Stimulated activated CD8-positive, alpha-beta memory T cell treated with anti-CD3 and anti-CD28 coated beads, Interleukin-15, amount 100 ng/mL, for 1 hour (primary cell): ENCODE measurements around the gene SAMD14.

Experiments
- DNase-seq: peaks from one replicate; pipeline ENCODE4 v3.0.0-alpha.2; 2020; ENCODE audit warnings: low read depth

SAMD14 gene

DNA sequence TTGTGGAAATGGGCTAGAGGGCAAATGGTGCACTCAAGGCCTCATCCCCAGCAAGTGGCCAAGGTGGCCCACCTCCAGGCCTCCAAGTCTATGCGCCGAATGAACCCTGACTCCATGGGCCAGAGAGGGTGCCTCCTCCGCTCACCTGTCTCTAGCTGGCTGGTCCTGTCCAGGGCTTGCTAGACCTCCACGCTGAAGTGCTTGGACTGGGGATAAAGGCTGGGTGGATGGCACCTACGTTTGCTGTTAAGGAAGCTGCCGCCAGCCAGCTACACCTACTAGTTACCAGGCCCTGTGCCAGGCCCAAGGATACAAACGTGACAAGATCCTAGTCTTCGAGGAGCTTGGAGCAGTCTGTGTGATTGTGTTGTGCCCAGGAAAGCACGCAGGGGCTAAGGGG lies 35.1 kb upstream of the SAMD14 start:
- no peak for DNase-seq

DNA sequence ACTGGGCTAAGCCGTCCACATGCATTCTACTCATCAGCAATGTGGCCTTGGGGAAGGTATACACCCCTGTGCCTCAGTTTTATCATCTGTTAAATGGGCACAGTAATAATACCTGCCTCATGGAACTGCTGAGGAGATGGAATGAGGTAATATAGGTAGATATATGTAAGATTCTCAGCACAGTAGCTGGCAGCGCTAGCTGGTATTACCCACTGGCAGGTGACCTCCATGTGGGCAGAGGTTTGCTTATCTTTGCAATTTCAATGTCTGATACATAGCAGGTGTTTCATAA lies 34.7 kb upstream of the SAMD14 start:
- no peak for DNase-seq

DNA sequence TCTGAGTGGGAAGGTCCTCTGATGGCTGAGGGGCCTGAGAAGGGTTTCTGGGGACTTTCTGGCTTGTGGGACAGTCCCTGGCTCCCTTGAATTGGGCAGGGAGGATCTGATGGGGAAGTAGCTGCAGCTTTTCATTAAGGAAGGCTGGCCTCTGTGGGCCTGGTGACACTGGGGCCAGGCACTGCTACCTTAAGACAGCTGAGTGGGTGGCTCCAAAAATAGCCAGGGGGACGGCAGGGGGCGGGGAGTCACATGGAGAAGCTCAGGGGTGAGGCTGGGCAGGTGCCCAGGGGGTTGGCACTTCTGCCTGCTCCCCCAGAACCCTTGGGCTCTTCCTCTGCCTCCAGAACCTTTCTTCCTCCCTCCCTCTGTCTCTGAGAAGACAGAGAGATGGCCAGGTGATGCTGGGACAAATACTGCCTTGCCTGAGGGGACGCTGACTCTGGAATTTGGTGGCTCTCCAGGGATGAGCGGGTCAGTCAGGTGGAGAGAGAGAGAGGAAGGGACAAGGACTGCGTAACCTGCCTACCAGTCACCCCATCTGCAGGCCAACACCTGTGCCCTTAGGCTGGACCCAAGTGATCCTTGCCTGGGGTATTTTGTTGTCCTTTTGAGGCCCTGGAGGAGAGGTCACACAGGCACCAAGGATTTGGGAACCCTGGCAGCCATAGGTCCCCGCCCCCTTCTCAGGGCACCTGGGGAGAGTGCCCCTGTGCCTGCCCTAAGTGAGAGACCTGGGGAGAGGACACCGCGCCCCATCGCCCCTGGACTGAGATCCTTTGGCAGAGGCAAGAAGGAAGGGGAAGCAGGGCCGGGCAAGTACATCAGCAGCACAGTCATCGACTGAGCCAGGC lies 34.1 kb upstream of the SAMD14 start:
- no peak for DNase-seq

DNA sequence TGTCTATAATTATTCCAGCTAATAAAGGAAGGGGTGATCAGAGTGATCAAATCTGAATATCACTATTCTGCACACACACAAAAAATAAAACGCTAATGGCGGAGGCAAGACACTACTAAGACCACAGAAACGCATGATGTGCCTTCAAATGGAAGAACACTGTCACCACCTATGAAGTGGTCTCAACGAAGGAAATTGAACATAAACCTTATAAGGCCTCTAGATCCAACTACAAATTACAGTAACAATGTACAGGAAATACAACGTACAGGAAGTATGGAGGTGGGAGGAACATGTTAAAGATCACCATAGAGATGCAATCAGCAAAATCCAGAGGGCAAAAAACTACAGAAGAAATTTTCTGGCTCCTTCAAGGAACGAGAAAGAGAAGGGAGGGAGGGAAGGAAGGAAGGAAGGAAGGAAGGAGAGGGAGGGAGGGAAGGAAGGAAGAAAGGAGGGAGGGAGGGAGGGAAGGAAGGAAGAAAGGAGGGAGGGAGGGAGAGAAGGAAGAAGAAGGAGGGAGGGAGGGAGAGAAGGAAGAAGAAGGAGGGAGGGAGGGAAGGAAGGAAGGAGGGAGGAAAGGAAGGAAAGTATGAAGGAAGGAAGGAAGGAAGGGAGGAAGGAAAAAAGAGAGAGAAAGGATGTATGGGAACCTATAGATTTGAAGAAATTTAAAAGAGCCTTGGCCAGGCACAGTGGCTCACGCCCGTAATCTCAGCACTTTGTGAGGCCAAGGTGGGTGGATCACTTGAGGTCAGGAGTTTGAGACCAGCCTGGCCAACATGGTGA lies 32.7 kb upstream of the SAMD14 start:
- DNase-seq: no peak

DNA sequence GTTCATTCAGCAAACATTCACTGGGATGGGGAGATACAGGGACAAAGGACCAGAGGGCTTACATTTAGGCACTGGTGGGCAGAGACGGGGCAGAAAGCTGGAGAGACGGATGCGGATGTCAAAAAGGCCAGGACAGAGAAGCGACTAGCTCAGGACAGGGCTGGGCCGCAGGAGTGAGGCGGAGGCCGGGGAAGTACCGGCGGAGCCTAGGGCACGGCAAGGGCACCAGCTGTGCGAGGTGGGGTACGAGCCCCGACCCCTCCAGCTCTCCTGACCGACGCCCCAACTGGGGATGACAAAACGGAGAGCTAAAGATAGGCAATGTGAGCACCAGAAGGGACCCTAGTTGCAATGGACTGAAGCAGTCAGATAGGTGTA lies 31.9 kb upstream of the SAMD14 start:
- DNase-seq: no peak

DNA sequence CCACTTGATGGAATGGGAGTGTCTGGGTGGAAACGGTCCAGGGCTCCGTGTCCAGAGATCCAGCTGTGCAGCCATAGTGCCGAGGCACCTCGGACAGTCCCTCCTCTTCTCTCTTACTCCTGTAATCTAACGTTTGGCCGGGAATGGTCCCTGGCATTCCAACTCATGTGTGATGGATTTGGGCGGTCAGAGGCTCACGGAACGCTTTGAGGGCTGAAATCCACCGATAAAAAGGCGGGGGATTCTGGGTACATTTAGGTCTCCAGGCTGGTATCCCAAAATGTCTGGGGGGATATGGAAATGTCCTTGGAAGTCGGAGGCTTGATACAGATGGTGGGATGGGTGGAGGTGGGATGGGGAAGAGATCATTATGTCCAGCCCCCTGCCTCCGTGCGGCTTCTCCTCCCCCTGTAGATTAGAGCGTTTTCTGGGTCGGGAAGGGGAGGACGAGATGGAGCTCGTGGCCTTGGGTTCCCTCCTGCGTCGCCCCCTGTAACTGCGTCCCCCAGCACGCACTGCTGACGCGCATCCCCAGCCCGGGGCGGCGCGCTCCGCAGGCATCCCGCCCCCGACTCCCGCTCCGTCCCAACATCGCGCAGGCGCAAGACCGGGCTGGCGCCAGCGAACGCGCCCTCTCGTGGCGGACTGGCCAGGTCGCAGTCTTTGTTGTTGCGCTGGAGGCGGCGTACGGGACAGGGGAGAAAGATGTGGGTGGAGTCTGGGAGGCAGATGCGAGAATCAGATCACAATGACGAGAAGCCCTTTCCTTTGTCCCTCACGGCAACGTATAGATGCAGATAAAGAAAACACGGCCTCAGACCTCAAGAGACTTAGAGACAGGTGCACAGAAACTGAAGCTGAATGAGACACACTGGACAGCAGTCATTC lies 31.3 kb upstream of the SAMD14 start:
- peak; percentile 84 for DNase-seq

DNA sequence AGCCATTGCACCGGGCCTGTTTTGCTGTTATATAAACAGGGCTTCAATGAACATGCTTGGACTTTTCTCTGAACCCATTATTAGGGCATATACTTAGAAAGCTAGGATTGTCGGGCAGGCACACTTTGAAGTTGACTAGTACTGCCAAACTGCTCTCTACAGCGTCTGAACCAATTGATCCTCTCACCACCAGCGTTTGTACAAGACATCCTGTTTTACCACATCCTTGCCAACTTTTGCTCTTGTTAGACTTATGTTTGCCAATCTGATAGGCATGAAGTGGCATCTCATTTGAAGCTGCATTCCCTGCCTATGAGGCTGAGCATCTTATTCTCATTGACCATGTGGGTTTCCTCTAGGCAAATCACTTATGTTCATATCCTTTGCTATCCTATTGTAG lies 27.9 kb upstream of the SAMD14 start:
- no peak for DNase-seq

DNA sequence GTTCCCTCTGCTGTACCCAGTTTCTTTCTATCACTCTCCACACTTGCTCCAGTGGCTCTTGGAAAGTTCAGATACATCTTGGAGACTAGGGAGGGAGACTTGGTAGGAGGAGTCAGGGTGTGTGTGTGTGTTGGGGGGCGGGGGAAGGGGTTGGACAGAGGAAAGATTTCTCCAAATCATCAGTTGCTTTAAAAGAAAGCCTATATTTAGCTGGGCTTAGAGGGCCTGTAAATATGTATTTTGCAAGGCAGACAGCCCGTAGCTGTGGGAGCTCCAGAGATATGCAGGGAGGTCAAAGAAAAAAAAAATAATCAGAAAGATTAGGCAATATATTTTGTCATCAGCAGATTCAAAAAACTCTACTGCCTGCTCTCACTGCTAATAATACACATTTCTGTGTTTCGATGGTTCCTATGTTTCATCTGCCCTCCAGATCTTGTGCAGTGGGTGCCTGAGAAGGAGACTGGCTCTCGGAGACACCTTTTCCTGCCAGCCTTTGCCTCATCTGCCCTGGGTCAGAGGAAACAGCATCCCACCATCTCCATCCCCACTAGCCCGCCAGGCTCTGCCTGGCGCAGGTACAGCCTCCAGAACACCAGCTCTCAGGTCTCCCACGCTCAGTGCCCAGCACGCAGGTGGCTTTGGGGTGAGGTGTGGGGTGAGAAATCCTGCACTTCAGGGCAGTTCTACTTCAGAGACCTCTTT lies 25.3 kb upstream of the SAMD14 start:
- no peak for DNase-seq

DNA sequence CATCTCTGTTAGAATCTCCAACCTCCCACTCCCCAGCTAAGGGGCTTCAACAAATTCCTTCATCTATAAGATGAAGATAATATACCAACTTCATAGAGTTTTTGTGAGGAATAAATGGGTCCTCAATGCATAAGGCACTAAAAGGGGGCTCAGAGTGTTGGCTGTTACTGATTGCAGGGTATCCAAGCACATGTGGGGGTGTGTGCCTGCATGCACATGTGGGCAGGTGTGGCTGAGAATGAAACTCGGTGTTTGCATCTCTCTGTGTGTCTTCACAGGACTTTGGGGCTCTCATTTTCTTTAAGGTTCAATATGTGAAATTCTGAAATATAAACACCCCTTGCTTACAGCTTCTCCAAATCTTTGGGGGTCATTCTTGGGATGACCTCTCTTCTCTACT lies 24.6 kb upstream of the SAMD14 start:
- DNase-seq: no peak

DNA sequence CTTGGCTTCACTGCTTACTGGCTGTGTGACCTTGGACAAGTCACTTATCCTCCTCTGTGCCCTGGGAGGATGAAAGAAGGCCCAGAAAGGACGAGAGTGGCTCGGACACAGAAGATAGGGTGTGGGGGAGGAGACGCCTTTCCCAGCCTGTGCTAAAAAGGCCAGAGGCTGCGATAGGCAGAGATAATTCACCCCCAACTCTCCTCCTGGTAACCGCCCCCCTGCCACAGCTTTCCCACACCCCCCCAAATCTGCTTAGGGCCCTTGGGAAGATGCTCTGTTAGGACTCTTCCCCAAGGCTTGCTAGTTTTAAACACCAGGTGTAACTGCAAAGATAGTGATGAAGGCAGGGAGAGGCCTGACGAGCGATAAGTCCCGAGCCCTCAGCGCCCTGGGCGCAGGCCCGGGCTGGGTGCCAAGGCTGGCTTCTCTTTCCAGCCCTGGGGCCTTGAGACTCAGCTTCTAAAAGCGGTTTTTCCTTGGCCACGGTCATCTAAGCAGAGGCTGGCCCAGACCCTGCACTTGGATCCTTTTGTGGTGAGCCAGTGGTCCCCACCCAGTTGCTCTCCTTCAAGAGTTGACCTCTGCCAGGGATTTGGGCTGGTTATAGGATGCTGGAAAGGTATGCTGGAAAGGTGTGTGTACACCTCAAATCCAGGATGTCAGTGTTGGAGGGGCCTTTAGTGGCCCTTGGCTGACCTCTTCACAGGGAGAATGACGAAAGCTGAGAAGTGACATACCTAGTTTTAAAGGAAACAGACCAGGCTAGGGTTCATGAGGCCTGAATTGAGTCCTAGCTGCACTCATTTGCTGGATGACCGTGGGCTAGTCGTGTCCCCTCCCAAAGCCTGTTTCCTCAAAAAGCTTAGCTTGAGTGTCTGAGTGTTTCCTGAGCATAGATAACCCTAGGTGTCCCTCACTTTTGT lies 24.0 kb upstream of the SAMD14 start:
- no peak for DNase-seq

DNA sequence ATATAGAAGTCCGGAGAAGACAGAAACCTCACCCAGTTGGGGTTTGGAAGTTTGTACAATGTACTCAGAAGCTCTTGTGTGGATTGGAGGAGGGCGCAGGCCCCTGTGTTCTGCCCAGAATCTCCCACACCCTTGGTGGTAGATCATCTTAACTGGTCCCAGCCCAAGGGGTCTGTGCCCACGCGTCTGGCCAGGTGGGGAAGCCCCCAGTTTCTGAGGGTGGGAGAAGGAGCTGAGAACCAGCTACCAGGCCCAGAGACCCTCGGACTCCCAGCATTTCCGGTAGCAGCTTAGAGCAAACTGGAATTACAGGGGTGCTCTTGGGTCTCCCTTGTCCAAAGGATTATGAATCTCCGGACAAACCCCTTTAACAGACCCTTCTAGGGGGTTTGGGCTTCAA lies 22.8 kb upstream of the SAMD14 start:
- DNase-seq: no peak

DNA sequence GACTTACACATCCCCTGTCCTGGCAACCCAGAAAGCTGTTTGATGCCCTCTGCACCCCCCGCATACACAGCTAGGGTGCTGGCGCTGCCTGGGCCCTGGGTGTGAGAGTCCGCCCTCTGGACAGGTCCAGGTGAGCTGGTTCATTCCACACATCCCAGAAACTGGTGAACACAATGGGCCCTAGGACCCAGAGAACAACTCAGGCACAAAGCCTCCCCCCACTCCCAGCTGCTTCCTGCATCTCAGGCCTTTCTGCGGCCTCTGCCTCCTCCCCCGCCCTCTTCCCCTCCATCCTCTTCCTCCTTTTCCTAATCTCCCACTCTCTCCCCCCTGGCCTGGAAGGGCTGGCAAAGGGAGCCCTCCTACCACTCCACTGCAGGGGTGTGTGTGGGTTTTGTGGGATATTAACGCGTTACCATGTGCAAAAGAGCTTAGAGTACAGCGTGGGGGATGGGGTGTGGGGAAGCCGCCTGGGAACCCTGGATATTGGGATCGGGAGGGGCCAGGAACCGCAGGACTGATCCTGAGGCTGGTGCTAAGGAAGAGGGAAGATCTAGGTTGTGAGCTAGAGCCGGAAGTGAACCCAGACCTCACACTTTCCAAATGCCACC lies 22.1 kb upstream of the SAMD14 start:
- no peak for DNase-seq

DNA sequence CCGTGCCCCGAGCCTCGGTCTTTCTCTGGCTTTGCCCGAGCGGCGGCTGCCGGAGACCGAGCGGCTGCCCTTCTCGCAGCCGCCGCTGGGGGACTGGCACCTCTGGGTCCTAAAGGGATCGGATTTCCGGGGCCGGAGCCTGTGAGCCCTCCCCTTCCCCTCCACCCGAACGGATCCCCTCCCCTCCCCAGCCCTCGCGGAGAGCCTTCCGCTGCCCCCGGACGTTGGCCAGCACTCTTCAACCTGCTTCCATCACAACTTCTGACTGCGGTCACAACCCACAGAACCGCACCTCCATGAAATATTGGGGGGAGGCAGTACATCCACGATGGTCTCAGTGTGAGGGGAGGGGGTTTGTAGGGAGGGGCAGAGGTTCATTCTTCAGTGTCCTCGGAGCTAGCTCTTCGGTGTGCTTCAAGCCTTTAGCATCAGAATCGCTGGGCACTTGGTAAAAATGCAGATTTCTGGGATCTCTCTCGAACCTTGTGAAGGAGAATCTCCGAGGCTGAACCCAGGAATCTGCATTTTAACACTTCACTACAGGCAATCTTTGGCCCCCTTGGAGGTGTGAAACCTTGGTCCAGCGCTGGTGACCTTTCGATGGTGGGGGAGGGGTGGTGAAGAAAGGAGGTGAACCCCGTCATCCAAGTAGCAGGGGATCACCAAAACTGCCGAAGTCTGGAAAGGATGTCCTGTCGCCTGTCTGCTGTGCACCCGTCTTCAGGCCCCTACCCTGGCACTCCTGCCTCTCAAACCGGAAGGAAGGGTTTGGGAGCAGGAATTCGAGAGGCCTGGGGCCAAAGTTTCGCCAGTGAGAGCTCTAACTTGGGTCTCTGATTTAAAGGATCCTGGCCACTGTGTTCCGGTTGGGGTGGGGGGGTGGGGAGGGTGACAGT lies 21.3 kb upstream of the SAMD14 start:
- DNase-seq: peak; percentile 60

DNA sequence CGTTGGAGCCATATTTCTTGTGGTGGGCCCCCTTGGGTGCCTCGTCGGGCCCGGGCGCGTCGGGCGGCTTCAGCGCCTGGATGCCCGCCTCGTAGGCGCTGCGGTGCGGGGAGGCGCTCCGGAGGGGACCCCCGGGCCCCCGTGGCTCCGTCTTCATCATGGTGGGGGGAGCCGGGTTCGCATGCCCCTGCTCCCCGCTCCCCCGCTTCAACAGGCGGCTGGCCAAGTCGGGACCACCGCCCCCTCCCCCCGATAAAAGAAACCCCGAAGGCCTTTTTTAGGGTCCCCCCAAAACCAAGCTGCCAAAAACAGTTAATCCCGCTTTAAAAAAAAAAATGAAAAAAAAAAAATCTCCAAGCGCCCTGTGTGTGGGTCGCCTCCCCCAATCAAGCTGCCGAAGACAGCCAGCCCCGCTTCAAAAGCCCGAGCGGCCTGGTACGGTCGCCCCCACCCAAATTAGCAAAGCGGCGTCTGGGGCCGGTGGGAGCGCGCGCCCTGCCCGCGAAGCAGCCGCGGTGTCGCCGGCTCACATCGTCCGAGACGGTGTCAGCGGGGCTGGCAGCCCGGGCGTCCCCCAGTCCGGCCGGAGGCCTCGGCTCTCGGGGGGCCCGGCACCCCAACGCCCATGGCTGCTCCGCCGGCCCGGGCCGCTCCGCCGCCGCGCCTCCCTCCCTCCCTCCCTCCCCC lies 20.5 kb upstream of the SAMD14 start, which contains the start of gene PPP1R9B:
Gene PPP1R9B, minus strand, starts transcription at position 324 of the 687 bp plus-strand sequence. Its CDS starts 164 bp downstream, at position 160.
- DNase-seq: no peak

DNA sequence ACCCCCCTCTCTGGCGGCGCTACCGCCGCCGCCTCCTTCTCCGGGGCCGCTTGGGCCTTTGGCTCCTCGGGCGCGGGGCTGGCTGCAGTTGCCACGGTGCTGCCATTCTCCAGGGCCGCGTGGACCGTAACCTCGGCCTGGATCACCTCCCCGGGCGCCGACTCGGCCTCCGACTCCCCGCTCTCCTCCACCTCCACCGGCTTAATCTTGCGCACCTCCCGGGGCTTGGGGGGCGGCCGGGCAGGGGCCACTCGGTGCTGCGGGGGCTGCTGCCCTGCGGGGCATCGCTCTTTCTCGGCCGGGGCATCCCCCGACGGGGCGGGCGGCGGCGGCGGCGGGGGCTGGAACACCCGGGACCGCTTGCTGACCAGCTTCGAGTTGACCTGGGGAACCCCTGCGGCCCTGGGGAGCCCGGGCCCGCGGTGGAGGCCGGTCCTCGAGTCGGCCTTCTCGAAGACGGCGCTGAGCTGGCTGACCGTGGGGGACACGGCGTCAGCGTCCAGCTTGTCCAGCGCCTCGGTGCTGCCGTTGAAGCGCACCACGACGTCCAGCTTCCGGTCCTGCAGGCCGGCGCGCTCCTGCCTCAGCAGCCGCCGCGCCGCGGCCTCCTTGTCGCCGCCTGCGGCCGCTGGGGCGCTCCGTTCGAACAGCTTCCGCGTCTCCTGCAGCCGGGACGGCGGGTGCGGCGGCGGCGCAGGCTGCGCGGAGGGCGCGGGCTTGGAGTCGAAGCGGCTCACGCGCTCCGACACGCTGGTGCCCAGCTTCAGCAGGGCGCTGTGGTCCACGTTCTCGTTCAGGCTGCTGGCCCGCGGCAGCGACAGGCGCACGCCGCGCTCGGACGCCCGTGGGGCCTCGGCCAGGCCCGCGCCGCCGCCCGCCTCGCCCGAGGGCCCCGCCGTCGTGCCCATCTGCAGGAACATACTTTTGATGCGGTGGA lies 19.7 kb upstream of the SAMD14 start:
- no peak for DNase-seq

DNA sequence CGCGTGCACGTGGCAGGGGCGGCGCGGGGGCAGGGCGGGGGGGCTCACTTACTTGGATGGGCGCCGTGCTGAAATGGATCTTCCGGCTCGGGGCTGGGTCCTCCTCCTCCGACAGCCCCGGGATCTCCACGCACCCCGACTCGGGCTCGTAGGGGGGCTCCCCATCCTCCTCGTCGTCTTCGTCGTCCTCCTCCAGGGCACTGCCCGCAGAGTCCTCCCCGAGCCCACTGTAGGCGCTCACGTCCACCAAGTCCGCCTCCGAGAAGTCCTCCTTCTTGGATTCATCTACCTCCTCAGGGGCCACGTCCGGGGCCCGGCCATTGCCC lies 19.1 kb upstream of the SAMD14 start:
- DNase-seq: no peak

DNA sequence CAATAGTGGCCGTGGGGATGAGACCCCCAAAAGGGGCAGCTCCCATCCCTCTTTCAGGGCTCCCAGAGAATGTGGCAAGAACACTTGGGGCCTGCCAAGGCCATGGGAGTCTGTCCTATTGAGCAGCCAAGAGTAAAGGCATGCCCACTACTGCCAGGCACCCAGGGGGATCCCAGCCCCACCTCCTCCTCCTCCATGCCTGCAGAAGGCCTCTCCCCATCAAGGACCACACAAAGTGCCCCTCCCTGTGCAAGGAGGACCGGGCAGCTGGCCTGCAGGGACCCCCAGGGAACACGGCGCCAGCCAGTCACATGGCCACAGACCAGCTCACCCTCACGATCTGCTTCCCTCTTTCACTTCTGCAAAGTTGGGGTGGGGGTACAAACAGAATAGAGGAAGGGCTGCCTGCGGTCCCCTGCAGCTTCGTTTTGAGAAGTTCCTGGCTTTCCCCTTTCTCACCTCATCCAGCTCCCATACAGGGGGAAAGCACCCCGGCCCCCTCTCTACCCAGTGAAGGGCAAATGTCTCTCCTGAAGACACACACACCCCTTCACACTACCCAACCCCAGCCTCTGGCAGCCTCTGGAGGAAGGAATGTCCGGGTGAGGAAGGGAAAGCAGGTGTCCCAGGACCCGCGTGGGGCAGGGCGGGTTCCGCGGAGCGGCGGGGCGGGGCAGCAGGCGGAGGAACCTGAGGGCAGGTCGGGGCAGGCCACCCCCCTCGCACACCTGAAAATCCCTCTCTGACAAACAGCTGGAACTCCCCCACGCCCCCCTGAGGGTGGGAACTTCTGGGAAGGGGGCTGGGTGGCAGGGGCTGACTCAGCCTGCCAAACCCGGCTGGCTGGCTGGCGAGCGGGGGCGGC lies 18.5 kb upstream of the SAMD14 start:
- DNase-seq: peak; percentile 54
